GM21360 (cell line): ENCODE data around the gene CCDC138.

ENCODE experiments used
- ATAC-seq: cut with Tn5 transposase; IDR thresholded peaks from one replicate; pipeline ENCODE4 v1.9.1; 2021; ENCODE audit warnings: mild to moderate bottlenecking, moderate library complexity; ENCODE audit not compliant: unreplicated experiment

Gene CCDC138

GRCh38 chr2:108893277-108893676 lies 106.7 kb downstream of the CCDC138 start:
- ATAC-seq = no peak

GRCh38 chr2:108894766-108895165 lies 108.2 kb downstream of the CCDC138 start:
- no peak for ATAC-seq

- ATAC-seq = no peak
Observed at GRCh38 chr2:108895188-108895587, 108.6 kb downstream of the CCDC138 start.

GRCh38 chr2:108896741-108897140 lies 110.2 kb downstream of the CCDC138 start:
- no peak for ATAC-seq

- ATAC-seq = no peak
Observed at GRCh38 chr2:108898315-108899082, 111.9 kb downstream of the CCDC138 start.

- ATAC-seq = no peak
Observed at GRCh38 chr2:108904680-108905079, 118.1 kb downstream of the CCDC138 start.

GRCh38 chr2:108905176-108905575 lies 118.6 kb downstream of the CCDC138 start:
- no peak for ATAC-seq

- no peak for ATAC-seq
Observed at GRCh38 chr2:108905906-108906305, 119.3 kb downstream of the CCDC138 start.

GRCh38 chr2:108906403-108907077 lies 120.0 kb downstream of the CCDC138 start:
- no peak for ATAC-seq

GRCh38 chr2:108907822-108908712 lies 121.5 kb downstream of the CCDC138 start:
- no peak for ATAC-seq

GRCh38 chr2:108908713-108909070 lies 122.1 kb downstream of the CCDC138 start:
- ATAC-seq = no peak

- no peak for ATAC-seq
Observed at GRCh38 chr2:108909275-108909823, 122.8 kb downstream of the CCDC138 start.

GRCh38 chr2:108910011-108910431 lies 123.5 kb downstream of the CCDC138 start:
- no peak for ATAC-seq

GRCh38 chr2:108910541-108911396 lies 124.2 kb downstream of the CCDC138 start:
- no peak for ATAC-seq

- ATAC-seq = no peak
Observed at GRCh38 chr2:108911401-108911800, 124.8 kb downstream of the CCDC138 start.

- no peak for ATAC-seq
Observed at GRCh38 chr2:108911807-108912628, 125.4 kb downstream of the CCDC138 start.

GRCh38 chr2:108912629-108912902 lies 126.0 kb downstream of the CCDC138 start:
- ATAC-seq = no peak

GRCh38 chr2:108916122-108916795 lies 129.7 kb downstream of the CCDC138 start:
- no peak for ATAC-seq

- no peak for ATAC-seq
Observed at GRCh38 chr2:108916796-108917421, 130.3 kb downstream of the CCDC138 start.
